ENCODE results near the gene TTC7B.

GRCh38 chr14:90504643-90505042 lies 311.6 kb downstream of the TTC7B start:
- TF ChIP-seq CTCF (optimal IDR thresholded peaks at IDR 0.05 in 1 of 3, IDR thresholded peaks at IDR 0.05 in 1 of 3, conservative IDR thresholded peaks at IDR 0.05 in 1 of 3; ENCODE audit: extremely low read depth in 1 of 3, insufficient read depth in 2 of 3, low read length in 3 of 3), result no peak
- no peak for TF ChIP-seq EZH2 (IDR thresholded peaks at IDR 0.05; ENCODE audit: low read length)

Measured in keratinocyte (primary cell).